NCI-H2196 (cell line): ENCODE measurements around the gene AHDC1.
"Not testable (repeated sequence)": the region's sequence is repeated elsewhere in the genome, so short reads cannot be mapped to it uniquely, and the experiment has no call there.

Experiments used
- DNase-seq: peaks from one replicate; lab custom pipeline; 2025; ENCODE audit not compliant: unreplicated experiment; lab: John Stamatoyannopoulos, UW

AHDC1 gene

DNA sequence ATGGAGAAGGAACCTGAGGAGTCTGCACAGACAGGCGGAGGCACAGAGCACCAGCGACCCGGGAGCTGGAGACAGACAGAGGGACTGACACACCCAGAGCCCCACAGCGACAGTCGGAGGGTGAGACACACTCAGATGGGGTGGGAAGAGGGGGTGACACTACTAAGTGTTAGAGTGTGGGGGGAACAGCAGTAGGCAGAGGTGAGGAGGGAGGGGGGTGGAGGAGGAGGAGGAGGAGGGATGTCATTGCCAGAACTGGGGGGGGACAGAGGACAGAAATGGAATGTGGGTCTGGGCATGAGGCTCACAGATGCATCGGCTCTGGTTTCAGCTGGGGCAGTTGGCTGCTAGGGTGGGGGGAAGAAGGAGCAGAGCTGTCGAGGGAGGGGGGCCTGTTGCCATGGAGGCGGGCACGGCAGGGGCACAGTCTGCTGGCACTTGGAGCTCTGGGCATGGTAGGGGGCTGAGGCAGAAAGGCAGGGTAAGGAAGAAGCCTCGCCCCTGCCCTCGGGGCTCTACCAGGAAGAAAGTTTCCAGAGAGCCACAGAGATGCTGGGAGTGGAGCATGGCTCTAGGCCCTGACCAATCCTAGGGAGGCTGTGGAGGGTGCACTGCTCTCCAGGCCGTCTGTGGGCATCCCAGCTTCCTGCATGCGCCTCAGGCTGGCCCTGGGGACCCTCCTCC lies 37.3 kb downstream of the AHDC1 start:
- DNase-seq, result no peak

DNA sequence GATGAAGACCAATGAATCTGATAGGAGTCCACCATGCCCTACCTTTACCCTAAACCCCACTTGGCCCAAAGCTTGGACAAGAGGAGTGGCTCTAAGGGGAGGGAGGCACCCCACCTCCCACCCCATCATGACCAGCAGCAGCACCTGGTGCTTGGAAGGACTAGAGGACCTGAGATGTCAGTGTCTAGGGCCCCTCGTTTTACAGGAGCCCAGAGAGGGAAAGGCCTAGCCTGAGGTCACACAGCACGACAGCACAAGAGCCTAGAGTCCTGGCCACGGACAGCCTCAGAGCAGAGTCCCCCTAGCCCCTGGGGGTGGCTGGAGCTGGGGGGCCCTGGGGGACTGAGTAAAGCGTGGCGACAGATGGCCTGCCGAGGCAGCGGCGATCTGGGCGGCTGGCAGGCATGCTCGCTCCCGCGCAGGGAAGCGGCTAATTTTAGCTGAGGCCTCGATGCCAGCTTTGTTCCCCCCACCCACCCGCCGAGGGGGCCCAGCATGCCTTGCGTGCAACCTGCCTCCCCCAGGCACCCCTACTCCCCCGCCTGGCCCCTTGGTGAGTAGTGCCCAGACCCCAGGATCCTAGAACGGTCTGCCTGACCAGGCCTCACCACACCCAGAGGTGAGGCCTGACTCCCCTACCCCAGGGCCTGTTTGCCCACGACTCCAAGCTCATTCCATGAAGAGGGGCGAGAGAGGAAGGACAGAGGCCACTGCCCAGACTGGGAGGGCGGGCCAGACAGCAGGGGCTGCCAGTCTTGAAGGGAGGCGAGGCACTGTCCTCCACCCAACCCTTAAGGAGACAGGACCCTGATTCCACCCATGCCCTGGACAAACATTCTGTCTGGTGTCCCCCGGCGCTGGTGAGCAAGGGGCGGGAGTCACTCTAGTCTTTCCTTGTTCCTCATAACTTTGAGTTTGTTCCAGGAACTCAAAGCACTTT lies 39.0 kb downstream of the AHDC1 start:
- no peak for DNase-seq

DNA sequence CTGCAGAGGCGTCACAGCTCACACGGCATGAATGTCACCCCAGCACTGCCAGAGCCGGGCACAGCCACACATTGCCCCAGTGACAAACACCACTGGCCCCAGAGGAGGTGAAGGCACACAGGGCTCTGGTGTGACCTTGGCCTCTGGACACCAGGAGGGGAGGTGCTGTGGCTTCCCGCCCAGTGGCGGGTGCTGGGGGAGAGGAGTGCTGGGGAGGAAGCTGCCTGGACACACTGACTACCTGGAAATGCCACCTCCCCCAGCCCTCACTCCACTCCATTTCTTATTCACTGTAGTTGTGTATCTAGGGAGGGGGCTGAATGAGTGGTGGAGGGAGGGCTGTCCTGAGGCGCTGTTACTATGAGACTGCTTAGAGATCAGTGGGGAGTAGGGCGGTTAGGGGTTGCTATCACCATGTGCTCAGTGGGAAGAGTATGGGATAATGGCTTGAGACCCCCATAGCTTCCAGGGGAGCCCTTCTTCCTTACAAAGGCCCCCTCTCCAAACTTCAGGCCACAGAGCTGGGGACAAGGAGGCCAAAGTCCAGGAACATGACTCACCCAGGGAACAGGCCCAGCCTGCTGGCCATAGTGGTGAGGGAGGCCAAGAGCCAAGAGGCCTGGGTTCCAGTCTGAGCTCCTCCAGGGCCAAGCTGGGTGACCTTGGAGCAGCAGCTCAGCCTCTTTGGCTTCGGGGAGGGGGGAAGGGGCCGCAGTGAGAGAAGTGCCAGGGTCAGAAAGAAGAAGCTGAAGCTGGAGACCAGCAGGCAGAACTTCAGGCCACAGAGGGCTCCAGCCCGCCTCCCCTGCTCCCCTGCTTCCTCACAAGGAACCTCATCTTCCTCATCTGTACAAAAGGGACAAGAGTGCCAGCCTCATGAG lies 40.1 kb downstream of the AHDC1 start:
- DNase-seq, result peak; percentile 30

DNA sequence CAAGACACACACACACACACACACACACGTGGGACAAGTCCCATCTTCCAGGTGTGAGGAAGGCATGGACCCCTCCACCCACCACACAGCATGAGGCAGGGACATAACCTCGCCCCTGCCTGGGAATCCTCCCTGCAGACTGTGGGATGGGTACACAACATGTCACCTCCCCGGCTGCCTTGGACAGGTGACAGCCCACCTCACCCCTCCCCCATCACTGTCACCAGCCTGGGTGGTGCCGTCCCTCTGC lies 40.7 kb downstream of the AHDC1 start:
- DNase-seq, result no peak

DNA sequence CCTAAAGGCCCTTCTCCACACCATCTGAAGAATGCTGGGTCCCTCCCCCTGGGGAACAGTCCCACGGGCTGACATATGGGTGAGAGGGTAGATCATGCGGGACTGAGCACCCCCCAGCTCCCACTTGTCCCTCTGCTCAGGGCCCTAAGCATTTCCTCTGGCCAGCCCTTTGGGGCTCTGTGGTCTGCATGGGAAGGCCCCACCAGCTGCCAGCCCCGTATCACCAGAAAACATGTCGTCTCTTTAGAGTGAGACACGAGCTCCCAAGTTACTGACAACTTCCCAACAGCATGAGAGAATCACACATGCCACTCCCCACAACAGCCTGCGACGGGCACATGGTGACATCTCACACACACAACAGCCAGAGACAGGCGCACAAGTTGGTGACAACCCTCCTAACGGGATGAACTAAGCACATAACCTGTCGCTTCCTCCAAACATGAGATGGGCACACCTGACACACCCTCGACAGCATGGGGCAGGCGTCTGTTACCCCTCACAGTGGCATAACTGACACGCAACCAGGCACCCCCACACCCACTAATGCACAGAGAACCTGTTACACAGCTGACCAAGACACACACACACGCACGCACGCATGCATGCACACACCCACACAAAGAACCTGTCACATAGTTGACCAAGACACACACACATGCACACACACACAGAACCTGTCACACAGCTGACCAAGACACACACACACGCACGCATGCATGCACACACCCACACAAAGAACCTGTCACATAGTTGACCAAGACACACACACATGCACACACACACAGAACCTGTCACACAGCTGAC lies 41.2 kb downstream of the AHDC1 start:
- DNase-seq, result no peak

DNA sequence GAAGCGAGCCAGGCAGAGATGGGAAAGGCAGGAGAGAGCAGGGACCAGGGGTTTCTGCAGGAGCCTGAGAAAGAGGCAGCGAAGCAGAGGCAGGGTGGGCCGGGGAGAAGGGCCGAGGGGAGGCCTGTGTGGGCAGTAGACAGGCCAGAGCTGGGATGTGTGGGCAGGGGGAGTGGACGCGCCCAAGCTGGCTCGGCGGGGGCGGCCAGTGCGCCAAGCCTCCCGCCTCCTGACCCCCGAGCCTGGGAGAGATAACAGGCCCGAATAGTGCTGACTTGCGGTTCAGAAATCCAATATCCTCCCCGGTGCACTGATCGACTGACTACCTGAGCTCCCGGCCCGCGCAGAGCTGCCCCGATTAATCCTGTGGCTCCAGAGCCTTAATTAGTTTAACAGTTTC lies 41.9 kb downstream of the AHDC1 start:
- DNase-seq, result no peak

DNA sequence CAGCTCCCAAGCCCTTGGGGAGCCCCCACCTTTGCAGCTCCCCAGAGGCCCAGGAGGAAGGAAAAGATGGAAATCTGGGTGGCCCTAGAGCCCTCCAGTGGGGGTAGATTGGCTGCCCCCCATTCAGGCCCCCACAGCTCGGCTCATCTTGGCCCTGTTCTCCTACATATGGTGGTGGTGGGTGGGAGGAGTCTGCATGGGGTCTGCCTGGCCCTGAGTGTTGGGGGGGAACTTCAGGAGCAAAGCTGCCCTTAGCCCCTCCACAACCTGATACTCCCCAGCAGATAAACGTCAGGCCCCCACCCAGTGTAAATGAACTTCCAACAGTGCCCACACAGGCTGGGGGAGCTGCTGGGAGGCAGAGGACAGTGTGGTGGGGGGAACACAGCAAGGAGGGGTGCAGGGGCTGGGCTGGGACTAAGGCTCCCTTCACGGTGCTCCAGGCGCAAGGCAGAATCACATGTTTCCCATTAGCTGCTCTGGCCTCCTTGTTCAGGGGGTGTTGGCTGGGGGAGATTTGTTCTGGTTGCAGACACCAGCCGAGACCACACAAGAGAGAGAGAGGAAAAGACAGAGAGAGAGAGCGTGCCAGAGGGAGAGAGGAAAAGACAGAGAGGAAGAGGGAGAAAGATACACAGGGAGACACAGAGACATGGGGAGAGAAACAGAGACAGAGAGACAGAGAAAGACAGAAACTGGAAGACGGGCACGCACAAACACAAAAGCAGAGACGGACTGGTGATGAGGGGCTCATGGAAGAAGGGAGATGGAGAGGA lies 42.6 kb downstream of the AHDC1 start:
- DNase-seq, result no peak

DNA sequence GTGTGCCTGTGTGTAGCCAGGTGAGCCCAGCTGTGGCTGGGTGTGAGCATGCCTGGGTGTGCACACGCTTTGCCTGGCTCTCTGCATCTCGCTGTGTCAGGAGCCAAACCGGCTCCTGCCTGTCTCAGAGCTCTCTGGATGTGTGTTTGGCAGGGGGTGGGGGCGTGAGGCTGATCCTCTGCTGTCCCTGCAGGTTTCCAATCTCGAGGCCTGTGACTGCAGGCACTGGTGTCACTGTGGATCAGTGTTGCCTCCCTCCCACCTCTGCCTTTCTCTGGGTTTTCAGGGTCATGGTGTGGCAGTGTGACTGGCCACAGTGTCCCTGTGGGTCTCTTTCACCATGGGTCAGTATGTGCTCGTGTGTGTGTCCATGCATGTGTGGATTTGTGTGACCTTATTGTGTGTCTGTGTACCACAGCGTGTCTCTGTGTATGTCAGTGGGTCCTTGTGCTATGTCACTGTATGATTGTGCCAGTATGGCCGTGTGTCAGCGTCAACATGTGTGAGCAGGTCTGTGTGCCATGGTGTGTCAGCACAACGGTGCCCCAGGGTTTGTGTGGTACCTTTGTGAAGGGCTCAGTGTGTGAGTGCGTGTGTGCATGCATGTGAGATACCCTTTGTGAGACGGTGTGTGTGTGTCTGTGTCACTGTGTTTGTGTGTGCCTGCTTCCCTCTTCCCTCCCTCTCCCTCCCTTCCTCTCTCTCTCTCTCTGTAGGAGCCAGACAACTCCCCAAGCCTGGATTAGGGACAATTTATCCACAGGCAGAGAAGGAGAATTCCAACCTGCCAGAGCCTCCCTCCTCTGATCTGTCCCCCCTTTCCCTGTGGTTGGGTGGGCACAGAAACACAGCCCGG lies 43.4 kb downstream of the AHDC1 start:
- no peak for DNase-seq

DNA sequence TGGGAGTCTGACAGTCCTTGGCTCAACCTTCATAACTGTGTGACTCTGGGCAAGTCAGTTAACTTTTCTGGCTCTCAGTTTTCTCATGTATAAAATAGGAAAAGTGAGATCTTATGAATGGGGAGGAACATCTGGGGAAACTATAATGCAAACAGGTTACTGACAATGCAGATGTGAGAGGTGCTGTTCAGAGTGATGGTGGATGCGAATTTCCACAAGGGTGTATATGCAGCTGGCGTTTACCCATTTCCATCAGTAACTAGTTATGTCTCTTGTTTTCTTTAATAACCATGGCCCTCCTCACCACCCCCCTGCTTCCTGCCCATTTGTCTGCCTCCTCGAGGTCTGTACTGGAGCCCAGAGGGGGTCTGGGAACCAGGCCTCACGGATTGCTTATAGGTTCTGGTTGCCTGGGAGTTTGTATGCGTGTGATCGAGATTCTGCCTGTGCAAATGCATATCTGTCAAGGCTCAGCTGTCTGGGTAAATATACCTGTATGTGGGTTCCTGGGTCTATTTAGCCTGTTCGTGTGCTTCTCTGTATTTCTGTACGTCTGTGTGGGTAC lies 44.4 kb downstream of the AHDC1 start:
- DNase-seq, result no peak

DNA sequence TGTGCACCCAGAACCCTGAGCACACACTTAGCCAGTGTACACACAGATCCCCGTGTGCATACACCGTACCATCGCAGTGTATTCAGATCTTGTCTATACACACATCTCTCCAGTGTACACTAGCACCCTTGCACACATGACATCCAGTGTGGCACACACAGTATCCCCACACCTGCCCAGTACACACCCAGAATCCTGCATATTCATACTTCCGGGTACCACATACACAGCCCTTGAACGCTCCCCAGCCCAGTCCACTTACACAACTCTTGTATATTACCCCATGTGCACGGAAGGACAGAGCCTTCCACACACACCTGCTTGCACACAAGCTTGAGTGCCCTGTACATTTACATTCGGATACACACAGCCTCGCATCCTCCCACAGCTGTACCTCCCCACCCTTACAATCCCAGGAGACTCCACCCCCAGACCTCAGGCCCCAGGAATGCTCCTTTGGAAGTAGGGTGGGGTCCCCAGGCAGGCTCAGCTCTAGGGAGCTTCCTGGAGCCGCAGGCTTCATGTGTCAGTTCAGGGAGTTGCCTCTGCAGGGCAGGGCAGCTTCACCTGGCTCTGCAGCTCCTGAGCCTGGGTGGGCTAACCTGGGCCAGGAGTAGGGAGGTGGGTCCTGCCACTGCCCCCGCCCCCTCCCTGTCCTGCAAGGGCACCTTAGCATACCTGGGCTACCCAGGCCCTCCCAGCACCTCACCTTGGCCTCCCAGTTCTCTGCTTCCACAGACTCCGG lies 46.2 kb downstream of the AHDC1 start:
- no peak for DNase-seq

DNA sequence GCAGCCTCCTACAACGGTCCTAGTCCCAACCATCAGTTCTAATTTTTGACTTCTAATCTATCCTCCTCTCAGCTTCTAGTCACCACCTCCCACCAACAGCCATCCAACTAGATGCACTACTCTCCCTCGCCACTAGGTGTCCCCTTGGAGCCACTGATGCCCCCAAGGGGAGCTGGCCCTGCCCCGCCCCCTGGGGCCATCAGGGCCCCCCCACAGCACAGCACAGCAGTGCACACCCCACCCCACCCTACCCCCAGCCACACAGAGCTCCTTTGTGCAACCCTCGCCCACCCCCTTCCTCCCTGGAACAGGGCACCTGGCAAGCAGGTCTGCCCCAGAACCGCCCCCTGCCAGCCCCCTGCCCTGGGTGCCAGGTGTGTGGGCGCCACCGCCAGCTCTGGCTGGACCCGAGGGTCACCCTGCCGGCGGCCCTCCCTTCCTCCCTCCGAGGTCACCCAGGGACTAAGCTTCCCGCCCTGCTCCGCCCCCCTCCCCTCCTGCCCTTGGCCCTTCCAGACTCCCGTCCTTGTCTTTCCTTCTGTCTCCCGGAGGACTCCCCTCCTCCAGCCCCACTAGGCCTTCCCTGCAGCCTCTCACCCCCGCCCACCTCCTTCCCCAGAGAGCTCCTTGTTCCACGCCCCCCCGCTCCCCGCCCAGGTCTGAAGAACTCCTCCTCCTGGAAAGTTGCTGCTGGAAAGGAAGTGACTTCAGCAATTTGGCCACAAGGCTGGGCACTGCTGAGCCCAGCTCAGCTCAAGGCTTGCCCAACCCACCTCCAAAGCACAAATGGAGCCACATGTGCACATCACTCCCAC lies 47.0 kb downstream of the AHDC1 start:
- DNase-seq, result peak; percentile 86

DNA sequence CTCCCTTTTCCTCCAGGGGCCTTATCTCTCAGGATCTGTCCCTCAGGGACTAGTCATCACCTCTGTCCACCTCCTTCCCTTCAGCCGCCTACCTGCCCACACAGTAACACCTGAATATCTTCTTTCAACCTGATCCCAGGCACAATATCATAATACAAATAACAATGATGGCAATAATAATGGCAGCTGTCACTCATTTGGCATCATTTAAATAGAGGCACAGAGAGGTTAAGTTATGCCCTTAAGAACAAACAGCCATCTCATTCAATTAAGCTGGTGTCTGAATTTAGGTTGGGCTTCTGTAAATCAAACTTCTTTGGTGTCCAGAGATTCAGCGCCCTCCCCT lies 47.5 kb downstream of the AHDC1 start:
- no peak for DNase-seq

DNA sequence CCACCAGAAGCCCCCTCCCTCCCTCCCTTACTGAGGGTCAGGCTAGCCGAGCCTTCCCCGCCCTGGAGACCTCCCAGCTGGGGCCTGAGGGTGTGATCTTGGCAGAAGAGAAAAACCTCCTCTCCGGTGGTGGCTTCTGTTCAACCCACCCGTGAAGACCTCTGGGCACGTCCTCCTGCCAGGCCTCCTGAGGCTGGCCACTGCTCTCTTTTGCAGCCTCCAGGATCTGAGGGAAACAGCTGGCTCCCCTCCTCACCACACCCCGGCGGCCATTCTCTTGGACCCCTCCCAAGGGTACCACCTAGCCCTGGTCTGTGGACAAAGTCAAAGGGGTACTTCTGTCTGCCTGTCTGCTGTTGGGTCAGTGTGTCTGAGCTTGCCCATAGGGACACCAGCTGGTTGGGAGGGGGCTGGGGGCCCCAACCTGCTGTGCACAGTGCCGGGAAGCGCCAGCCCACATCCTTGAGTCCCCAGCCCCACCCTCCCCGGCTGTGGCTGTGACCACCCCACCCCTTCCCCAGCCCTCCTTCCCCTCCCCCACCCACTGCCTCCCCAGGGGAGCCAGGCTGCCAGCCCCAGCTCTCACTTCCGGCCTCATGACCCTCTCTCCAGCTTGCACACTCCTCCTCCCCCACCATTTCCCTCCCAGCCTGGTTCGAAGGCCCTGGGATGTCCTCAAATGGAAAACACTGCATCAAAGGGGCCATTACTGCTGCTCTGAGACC lies 48.1 kb downstream of the AHDC1 start:
- peak; percentile 21 for DNase-seq

DNA sequence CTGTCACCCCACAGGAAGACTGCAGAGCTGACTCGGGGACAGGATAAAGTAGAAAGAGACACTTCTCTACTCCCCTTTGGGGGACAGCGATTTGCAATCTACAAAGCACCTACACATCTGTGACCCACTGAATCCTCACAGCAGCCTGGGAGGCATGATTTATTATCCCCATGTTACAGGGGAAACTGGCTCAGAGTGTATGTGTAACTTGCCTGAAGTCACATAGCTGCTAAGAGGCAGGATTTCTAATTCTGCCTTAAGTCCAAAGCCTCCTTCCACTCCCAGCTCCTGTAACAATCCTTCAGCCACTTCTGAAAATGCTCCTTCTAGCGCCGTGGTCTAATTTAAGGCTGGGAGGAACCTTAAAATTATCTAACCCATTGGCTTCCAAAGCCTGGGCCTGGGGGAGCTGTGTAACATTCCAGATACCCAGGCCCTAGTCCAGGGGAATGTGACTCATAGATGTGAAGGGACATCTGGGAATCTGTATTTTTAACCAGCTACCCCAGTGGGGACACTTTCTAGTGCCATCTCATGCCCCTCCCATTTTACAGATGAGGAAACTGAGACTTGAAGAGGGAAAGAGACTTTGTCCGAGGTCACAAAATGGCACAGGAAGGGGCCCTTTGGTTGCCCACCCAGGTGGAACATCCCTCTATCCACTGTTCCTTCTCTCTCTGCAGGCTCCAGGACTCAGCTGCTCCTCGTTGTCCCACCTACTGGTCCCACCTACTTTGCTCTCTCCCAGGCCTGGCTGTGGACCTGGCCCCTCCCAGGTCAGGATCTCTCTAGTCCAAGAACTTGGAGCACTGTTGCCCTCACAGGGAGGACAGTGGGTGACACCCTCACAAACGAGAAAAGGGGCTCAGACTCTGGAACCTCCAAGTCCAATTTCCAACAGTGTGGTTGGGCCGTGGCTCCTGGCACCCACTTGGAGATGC lies 48.9 kb downstream of the AHDC1 start:
- DNase-seq, result no peak

DNA sequence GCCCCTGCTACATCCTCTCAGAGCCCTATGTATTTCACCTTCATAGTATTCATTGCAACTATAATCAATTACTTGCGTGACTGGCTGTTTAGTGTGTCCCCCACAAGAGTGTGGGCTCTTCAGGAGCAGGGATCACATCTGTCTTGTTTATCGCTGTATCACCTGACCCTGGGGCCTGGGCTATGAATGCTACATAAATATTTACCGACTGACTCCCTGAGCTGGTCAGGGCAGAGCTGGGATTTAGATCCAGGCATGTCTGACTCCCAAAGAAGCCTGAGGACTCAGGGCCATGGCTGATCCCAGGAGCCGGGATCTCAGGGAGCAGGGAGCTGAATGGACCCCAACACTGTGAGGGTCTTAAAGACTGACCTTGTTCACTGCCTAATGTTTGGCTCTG lies 49.7 kb downstream of the AHDC1 start:
- no peak for DNase-seq

DNA sequence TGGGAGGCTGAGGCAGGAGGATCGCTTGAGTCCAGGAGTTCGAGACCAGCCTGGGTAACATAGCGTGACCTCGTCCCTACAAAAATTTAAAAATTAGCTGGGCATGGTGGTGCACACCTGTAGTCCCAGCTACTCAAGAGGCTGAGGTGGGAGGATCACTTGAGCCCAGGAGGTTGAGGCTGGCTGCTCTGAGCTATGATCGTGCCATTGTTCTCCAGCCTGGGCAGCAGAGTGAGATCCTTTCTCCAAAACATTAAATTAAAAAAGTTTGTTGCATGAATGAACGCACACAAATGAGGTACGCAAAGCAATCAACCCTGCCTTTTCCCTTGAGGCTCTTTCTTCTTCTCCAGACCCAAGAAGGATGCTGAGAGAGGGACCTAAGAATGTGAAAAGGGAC lies 50.1 kb downstream of the AHDC1 start:
- not testable (repeated sequence) for DNase-seq
